ENCODE results near the gene SEMA4A.
"Not testable (repeated sequence)": the region's sequence is repeated elsewhere in the genome, so short reads cannot be mapped to it uniquely, and the experiment has no call there.

Gene SEMA4A

GRCh38 chr1:156177919-156178654 lies 24.7 kb downstream of the SEMA4A start:
- peaks cover 8% of the 10 kb centered on the region for H3K4me1 ChIP-seq (ENCODE audit: control insufficient read depth, insufficient read depth, low read length)
- H3K9me3 ChIP-seq (ENCODE audit: control insufficient read depth, insufficient read depth, low read length), result no peaks in the 10 kb centered on the region
- H3K9ac ChIP-seq (ENCODE audit: low read depth, low read length), result no peak overlapping the region
- peaks cover 17% of the 10 kb centered on the region for H3K36me3 ChIP-seq (ENCODE audit: control insufficient read depth, insufficient read depth, low read length)
- H3K27me3 ChIP-seq (ENCODE audit: control insufficient read depth, insufficient read depth, low read length), result no peaks in the 10 kb centered on the region
- no peak overlapping the region for H3K4me3 ChIP-seq (ENCODE audit: low read depth, low read length)

- Histone ChIP-seq H3K9ac (ENCODE audit: low read depth, low read length) (peak overlapping the region; percentile 47), H3K4me3 (ENCODE audit: low read depth, low read length) (no peak overlapping the region), H3K4me1 (ENCODE audit: control insufficient read depth, insufficient read depth, low read length) (peaks cover 8% of the 10 kb centered on the region), H3K27me3 (ENCODE audit: control insufficient read depth, insufficient read depth, low read length) (no peaks in the 10 kb centered on the region), H3K36me3 (ENCODE audit: control insufficient read depth, insufficient read depth, low read length) (peaks cover 4% of the 10 kb centered on the region), H3K9me3 (ENCODE audit: control insufficient read depth, insufficient read depth, low read length) (no peaks in the 10 kb centered on the region)
Observed at GRCh38 chr1:156180471-156180870, 27.1 kb downstream of the SEMA4A start.

DNA sequence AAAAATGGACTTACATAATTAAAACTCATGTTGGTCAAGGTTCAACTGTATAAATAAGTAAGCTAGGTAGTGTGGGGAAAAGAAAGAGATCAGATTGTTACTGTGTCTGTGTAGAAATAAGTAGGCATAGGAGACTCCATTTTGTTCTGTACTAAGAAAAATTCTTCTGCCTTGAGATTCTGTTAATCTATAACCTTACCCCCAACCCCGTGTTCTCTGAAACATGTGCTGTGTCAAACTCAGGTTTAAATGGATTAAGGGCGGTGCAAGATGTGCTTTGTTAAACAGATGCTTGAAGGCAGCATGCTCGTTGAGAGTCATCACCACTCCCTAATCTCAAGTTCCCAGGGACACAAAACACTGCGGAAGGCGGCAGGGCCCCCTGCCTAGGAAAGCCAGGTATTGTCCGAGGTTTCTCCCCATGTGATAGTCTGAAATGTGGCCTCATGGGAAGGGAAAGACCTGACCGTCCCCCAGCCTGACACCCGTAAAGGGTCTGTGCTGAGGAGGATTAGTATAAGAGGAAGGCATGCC lies 28.1 kb downstream of the SEMA4A start:
- H3K9me3 ChIP-seq (ENCODE audit: control insufficient read depth, insufficient read depth, low read length); H3K4me1 ChIP-seq (ENCODE audit: control insufficient read depth, insufficient read depth, low read length); H3K27me3 ChIP-seq (ENCODE audit: control insufficient read depth, insufficient read depth, low read length); H3K36me3 ChIP-seq (ENCODE audit: control insufficient read depth, insufficient read depth, low read length); H3K4me3 ChIP-seq (ENCODE audit: low read depth, low read length): not testable (repeated sequence)
- H3K9ac ChIP-seq (ENCODE audit: low read depth, low read length), result peak overlapping the region; percentile 1

- peak overlapping the region; percentile 66 for H3K9ac ChIP-seq (ENCODE audit: low read depth, low read length)
- H3K9me3 ChIP-seq (ENCODE audit: control insufficient read depth, insufficient read depth, low read length); H3K27me3 ChIP-seq (ENCODE audit: control insufficient read depth, insufficient read depth, low read length); H3K4me1 ChIP-seq (ENCODE audit: control insufficient read depth, insufficient read depth, low read length); H3K36me3 ChIP-seq (ENCODE audit: control insufficient read depth, insufficient read depth, low read length): not testable (repeated sequence)
- peak overlapping the region; percentile 26 for H3K4me3 ChIP-seq (ENCODE audit: low read depth, low read length)
Observed at GRCh38 chr1:156182010-156182779, 28.8 kb downstream of the SEMA4A start.

- H3K4me1 ChIP-seq (ENCODE audit: control insufficient read depth, insufficient read depth, low read length); H3K9ac ChIP-seq (ENCODE audit: low read depth, low read length); H3K4me3 ChIP-seq (ENCODE audit: low read depth, low read length); H3K27me3 ChIP-seq (ENCODE audit: control insufficient read depth, insufficient read depth, low read length); H3K36me3 ChIP-seq (ENCODE audit: control insufficient read depth, insufficient read depth, low read length); H3K9me3 ChIP-seq (ENCODE audit: control insufficient read depth, insufficient read depth, low read length): not testable (repeated sequence)
Observed at GRCh38 chr1:156186347-156187177, 33.2 kb downstream of the SEMA4A start.

DNA sequence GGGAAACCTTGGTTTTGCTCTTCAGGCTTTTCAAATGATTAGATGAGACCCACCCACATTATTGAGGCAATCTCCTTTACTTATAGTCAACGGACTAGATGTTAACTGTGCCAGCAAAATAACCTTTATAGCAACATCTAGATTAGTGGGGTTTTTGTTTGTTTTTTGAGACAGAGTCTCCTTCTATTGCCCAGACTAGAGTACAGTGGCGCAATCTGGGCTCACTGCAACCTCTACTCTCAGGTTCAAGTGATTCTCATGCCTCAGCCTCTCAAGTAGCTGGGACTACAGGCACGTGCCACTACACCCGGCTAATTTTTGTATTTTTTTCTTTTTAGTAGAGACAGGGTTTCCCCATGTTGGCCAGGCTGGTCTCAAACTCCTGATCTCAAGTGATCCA lies 36.9 kb downstream of the SEMA4A start:
- H3K4me1 ChIP-seq (ENCODE audit: control insufficient read depth, insufficient read depth, low read length); H3K9me3 ChIP-seq (ENCODE audit: control insufficient read depth, insufficient read depth, low read length); H3K36me3 ChIP-seq (ENCODE audit: control insufficient read depth, insufficient read depth, low read length); H3K4me3 ChIP-seq (ENCODE audit: low read depth, low read length); H3K27me3 ChIP-seq (ENCODE audit: control insufficient read depth, insufficient read depth, low read length); H3K9ac ChIP-seq (ENCODE audit: low read depth, low read length): not testable (repeated sequence)

DNA sequence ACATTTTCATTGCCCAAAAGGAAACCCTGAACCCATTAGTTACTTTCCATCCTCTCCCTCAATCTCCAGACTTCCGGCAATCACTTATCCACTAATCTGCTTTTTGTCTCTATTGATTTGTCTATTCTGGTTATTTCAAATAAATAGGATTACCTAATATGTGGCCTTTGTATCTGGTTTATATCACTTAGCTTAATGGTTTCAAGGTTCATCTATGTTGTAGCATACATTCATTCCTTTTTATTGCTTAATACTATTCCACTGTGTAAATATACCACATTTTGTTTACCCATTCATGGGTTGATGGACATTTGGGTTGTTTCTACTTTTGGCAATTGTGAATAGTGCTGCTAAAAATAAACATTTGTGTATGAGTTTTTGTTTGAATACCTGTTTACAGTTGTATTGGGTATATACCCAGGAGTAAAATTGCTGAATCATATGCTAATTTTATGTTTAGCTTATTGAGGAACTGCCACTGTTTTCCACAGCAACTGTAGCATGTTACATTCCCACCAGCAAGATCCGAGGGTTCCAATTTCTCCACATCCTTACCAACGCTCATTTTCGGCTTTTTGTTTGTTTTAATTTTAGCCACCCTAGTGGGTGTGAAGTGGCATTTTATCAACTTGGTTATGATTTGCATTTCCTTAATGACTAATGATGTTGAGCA lies 38.0 kb downstream of the SEMA4A start:
- peaks cover 7% of the 10 kb centered on the region for H3K4me1 ChIP-seq (ENCODE audit: control insufficient read depth, insufficient read depth, low read length)
- peaks cover 2% of the 10 kb centered on the region for H3K36me3 ChIP-seq (ENCODE audit: control insufficient read depth, insufficient read depth, low read length)
- no peak overlapping the region for H3K4me3 ChIP-seq (ENCODE audit: low read depth, low read length)
- H3K27me3 ChIP-seq (ENCODE audit: control insufficient read depth, insufficient read depth, low read length), result no peaks in the 10 kb centered on the region
- H3K9ac ChIP-seq (ENCODE audit: low read depth, low read length), result no peak overlapping the region
- H3K9me3 ChIP-seq (ENCODE audit: control insufficient read depth, insufficient read depth, low read length), result peaks cover 6% of the 10 kb centered on the region

GRCh38 chr1:156193208-156193487 lies 39.8 kb downstream of the SEMA4A start:
- peak overlapping the region; percentile 63 for H3K9ac ChIP-seq (ENCODE audit: low read depth, low read length)
- H3K9me3 ChIP-seq (ENCODE audit: control insufficient read depth, insufficient read depth, low read length), result no peaks in the 10 kb centered on the region
- H3K36me3 ChIP-seq (ENCODE audit: control insufficient read depth, insufficient read depth, low read length), result peaks cover 7% of the 10 kb centered on the region
- H3K27me3 ChIP-seq (ENCODE audit: control insufficient read depth, insufficient read depth, low read length), result no peaks in the 10 kb centered on the region
- H3K4me3 ChIP-seq (ENCODE audit: low read depth, low read length), result peak overlapping the region; percentile 53
- H3K4me1 ChIP-seq (ENCODE audit: control insufficient read depth, insufficient read depth, low read length), result peaks cover 10% of the 10 kb centered on the region

DNA sequence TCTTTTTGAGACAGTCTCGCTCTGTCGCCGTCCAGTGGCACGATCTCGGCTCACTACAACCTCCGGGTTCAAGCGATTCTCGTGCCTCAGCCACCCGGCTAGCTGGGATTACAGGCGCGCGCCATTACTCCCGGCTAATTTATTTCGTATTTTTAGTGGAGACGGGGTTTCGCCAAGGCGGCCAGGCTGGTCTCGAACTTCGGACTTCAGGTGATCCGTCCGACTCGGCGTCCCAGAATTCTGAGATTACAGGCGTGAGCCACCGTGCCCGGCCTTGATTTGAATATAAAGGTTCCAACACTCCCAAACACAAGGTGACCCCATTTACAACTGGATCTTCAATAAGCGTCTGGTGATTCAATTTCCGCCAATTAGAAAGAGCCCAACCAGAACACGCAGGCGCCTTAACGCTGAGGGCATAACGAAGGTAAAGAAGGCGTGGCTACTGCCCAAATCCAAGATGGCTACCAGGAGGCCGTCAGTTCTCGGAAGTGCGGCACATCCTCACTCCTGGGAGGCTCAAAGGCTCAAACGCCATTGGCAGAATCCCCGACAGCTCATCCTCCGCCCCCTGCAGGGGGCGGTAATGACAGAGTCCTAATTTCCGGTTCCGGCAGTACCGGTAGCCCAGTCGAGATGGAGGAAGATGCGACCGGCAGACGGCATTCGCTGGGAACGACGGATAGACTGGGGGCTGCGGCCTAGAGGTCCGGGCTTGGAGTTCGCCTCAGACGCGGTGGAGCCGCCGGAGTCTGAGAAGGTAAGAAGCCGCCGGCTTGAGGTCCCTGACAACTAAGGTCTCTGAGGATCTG lies 40.3 kb downstream of the SEMA4A start, which contains the start of gene SLC25A44:
Gene SLC25A44 (plus strand): TSS at position 617 of the 812 bp plus-strand sequence. CDS start 5,744 bp downstream, outside the sequence.
- peaks cover 7% of the 10 kb centered on the region for H3K36me3 ChIP-seq (ENCODE audit: control insufficient read depth, insufficient read depth, low read length)
- H3K4me3 ChIP-seq (ENCODE audit: low read depth, low read length), result peak within 1 kb of the TSS; percentile 78
- H3K9me3 ChIP-seq (ENCODE audit: control insufficient read depth, insufficient read depth, low read length), result no peaks in the 10 kb centered on the region
- no peaks in the 10 kb centered on the region for H3K27me3 ChIP-seq (ENCODE audit: control insufficient read depth, insufficient read depth, low read length)
- peak within 1 kb of the TSS; percentile 63 for H3K9ac ChIP-seq (ENCODE audit: low read depth, low read length)
- H3K4me1 ChIP-seq (ENCODE audit: control insufficient read depth, insufficient read depth, low read length), result peaks cover 10% of the 10 kb centered on the region

DNA sequence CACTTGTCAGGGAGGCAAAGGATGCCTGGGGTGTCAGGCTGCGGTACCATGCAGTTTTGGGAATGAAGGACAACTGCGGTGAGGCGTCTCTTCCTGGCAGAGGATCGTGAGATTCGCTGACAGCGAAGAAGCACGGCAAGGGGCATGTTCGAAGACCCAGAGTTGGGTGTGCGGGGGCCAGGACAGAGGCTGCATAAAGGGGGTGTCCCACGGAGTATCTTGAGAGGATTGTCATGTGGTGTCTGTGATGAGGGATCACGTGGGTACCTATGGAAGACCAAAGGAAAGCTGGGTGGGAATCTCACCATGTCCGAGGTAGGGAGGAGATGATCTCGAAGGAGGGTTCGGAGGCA lies 40.9 kb downstream of the SEMA4A start:
- peaks cover 10% of the 10 kb centered on the region for H3K4me1 ChIP-seq (ENCODE audit: control insufficient read depth, insufficient read depth, low read length)
- H3K9ac ChIP-seq (ENCODE audit: low read depth, low read length), result peak overlapping the region; percentile 51
- H3K9me3 ChIP-seq (ENCODE audit: control insufficient read depth, insufficient read depth, low read length), result no peaks in the 10 kb centered on the region
- H3K27me3 ChIP-seq (ENCODE audit: control insufficient read depth, insufficient read depth, low read length), result no peaks in the 10 kb centered on the region
- H3K36me3 ChIP-seq (ENCODE audit: control insufficient read depth, insufficient read depth, low read length), result peaks cover 7% of the 10 kb centered on the region
- H3K4me3 ChIP-seq (ENCODE audit: low read depth, low read length), result peak overlapping the region; percentile 78

Measured in iPS-15b (cell line).